Liver (tissue), 3 donors: Measurements from ENCODE around the gene HOPX.

Experiments used
- GABPA ChIP-seq, 2 donors: IDR thresholded peaks in 1 of 2; conservative IDR thresholded peaks in 1 of 2; 2 replicates each; pipeline ENCODE4 v1.6.1; 2016; ENCODE audit warnings: antibody characterized with exemption in 2 of 2, mild to moderate bottlenecking in 1 of 2, moderate library complexity in 1 of 2
- JUND ChIP-seq, 2 donors: IDR thresholded peaks; 2 replicates each; pipeline ENCODE4 v1.6.1; 2016; ENCODE audit warnings: antibody characterized with exemption in 2 of 2
- RAD21 ChIP-seq, 2 donors: IDR thresholded peaks; 2 replicates each; pipeline ENCODE4 v1.6.1; 2016; ENCODE audit warnings: antibody characterized with exemption in 2 of 2, mild to moderate bottlenecking in 2 of 2
- RXRA ChIP-seq, 2 donors: IDR thresholded peaks; 2 replicates each; pipeline ENCODE4 v1.6.1; 2017 to 2018; ENCODE audit warnings: antibody characterized with exemption in 2 of 2, mild to moderate bottlenecking in 1 of 2
- SP1 ChIP-seq: IDR thresholded peaks from 2 replicates; pipeline ENCODE4 v1.6.1; 2018; ENCODE audit warnings: antibody characterized with exemption, mild to moderate bottlenecking
- TAF1 ChIP-seq: conservative IDR thresholded peaks from 2 replicates; pipeline ENCODE4 v1.6.1; 2016; ENCODE audit warnings: antibody characterized with exemption, mild to moderate bottlenecking
- YY1 ChIP-seq: IDR thresholded peaks from 2 replicates; pipeline ENCODE4 v1.6.1; 2016; ENCODE audit warnings: antibody characterized with exemption, mild to moderate bottlenecking
- TF ChIP-seq, protein P1 (sequence below): fragments of 150-350 bp; IDR thresholded peaks from 2 replicates; pipeline ENCODE4 v1.5.1; 2017; ENCODE audit warnings: improper control_type of control experiment, low read depth, low read length; ENCODE audit not compliant: missing input control
- TF ChIP-seq, protein P2 (sequence below): IDR thresholded peaks from 2 replicates; pipeline ENCODE4 v1.6.1; 2016; ENCODE audit warnings: antibody characterized with exemption
- TF ChIP-seq, protein P3 (sequence below): IDR thresholded peaks from 2 replicates; pipeline ENCODE4 v1.6.1; 2016; ENCODE audit warnings: antibody characterized with exemption
- TF ChIP-seq, protein P4 (sequence below): IDR thresholded peaks from 2 replicates; pipeline ENCODE4 v1.6.1; 2016; ENCODE audit warnings: antibody characterized with exemption
- TF ChIP-seq, protein P5 (sequence below): IDR thresholded peaks from 2 replicates; pipeline ENCODE4 v1.6.1; 2016; ENCODE audit warnings: antibody characterized with exemption, mild to moderate bottlenecking
- donor health status: healthy.
- donor health status: healthy.

DNA sequence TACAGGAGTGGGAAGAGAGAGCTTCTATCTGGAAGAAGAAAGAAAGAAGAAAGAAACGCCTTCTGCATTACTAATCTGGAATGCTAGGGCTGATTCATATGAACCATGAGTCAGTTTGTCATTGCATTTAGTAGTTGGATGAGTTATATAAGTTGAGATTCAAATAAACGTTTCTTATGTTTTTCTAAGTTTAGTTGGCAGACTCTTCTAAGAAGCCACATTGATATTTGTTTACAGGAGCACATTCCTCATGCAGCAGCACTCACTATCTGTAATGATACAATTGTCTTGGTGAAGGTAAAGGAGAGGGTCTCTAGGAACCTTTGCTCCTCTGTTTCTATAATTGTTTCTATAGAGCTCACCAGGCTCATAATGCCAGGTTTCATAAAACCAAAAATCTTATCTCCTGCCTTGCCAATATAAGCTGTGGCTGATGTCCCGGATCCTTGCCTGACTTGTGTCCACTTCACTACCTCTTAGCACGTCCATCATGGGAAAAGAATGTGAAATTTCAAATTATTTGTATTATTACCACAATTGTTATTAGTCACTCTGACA, 39.5 kb downstream of the HOPX start:
- TF ChIP-seq, protein P1, sequence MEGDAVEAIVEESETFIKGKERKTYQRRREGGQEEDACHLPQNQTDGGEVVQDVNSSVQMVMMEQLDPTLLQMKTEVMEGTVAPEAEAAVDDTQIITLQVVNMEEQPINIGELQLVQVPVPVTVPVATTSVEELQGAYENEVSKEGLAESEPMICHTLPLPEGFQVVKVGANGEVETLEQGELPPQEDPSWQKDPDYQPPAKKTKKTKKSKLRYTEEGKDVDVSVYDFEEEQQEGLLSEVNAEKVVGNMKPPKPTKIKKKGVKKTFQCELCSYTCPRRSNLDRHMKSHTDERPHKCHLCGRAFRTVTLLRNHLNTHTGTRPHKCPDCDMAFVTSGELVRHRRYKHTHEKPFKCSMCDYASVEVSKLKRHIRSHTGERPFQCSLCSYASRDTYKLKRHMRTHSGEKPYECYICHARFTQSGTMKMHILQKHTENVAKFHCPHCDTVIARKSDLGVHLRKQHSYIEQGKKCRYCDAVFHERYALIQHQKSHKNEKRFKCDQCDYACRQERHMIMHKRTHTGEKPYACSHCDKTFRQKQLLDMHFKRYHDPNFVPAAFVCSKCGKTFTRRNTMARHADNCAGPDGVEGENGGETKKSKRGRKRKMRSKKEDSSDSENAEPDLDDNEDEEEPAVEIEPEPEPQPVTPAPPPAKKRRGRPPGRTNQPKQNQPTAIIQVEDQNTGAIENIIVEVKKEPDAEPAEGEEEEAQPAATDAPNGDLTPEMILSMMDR = no peak
- TF ChIP-seq YY1 (no peak), TAF1 (no peak), RAD21 (IDR thresholded peaks at IDR 0.05) (no peak), RXRA (IDR thresholded peaks at IDR 0.05) (no peak), JUND (IDR thresholded peaks at IDR 0.05) (no peak), SP1 (no peak), GABPA (IDR thresholded peaks at IDR 0.05 in 1 of 2, conservative IDR thresholded peaks at IDR 0.05 in 1 of 2) (no peak)
- TF ChIP-seq, protein P2, sequence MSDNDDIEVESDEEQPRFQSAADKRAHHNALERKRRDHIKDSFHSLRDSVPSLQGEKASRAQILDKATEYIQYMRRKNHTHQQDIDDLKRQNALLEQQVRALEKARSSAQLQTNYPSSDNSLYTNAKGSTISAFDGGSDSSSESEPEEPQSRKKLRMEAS = no peak
- TF ChIP-seq, protein P3, sequence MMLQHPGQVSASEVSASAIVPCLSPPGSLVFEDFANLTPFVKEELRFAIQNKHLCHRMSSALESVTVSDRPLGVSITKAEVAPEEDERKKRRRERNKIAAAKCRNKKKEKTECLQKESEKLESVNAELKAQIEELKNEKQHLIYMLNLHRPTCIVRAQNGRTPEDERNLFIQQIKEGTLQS = no peak
- TF ChIP-seq, protein P4, sequence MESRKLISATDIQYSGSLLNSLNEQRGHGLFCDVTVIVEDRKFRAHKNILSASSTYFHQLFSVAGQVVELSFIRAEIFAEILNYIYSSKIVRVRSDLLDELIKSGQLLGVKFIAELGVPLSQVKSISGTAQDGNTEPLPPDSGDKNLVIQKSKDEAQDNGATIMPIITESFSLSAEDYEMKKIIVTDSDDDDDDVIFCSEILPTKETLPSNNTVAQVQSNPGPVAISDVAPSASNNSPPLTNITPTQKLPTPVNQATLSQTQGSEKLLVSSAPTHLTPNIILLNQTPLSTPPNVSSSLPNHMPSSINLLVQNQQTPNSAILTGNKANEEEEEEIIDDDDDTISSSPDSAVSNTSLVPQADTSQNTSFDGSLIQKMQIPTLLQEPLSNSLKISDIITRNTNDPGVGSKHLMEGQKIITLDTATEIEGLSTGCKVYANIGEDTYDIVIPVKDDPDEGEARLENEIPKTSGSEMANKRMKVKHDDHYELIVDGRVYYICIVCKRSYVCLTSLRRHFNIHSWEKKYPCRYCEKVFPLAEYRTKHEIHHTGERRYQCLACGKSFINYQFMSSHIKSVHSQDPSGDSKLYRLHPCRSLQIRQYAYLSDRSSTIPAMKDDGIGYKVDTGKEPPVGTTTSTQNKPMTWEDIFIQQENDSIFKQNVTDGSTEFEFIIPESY = no peak
- TF ChIP-seq, protein P5, sequence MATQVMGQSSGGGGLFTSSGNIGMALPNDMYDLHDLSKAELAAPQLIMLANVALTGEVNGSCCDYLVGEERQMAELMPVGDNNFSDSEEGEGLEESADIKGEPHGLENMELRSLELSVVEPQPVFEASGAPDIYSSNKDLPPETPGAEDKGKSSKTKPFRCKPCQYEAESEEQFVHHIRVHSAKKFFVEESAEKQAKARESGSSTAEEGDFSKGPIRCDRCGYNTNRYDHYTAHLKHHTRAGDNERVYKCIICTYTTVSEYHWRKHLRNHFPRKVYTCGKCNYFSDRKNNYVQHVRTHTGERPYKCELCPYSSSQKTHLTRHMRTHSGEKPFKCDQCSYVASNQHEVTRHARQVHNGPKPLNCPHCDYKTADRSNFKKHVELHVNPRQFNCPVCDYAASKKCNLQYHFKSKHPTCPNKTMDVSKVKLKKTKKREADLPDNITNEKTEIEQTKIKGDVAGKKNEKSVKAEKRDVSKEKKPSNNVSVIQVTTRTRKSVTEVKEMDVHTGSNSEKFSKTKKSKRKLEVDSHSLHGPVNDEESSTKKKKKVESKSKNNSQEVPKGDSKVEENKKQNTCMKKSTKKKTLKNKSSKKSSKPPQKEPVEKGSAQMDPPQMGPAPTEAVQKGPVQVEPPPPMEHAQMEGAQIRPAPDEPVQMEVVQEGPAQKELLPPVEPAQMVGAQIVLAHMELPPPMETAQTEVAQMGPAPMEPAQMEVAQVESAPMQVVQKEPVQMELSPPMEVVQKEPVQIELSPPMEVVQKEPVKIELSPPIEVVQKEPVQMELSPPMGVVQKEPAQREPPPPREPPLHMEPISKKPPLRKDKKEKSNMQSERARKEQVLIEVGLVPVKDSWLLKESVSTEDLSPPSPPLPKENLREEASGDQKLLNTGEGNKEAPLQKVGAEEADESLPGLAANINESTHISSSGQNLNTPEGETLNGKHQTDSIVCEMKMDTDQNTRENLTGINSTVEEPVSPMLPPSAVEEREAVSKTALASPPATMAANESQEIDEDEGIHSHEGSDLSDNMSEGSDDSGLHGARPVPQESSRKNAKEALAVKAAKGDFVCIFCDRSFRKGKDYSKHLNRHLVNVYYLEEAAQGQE = no peak
